Cerebellar nuclear complex (tissue), 1 donor: ENCODE measurements around the gene FAM118B.

Experiments
- DNase-seq, 2 experiments: peaks; one replicate each; lab custom pipeline; 2025; lab: John Stamatoyannopoulos, UW

The FAM118B gene

GRCh38 chr11:126186708-126187529, 24.7 kb upstream of the FAM118B start:
- DNase-seq, result peak; percentile 37 to 63

GRCh38 chr11:126188332-126189108, 23.1 kb upstream of the FAM118B start:
- no peak for DNase-seq

- DNase-seq, result no peak
These were observed 22.3 kb upstream of the FAM118B start for GRCh38 chr11:126189109-126189929.

- DNase-seq, result no peak
These were observed 20.8 kb upstream of the FAM118B start for GRCh38 chr11:126190792-126191191.

- no peak for DNase-seq
These were observed 20.1 kb upstream of the FAM118B start for GRCh38 chr11:126191379-126192073.

GRCh38 chr11:126192361-126192760, 19.2 kb upstream of the FAM118B start:
- DNase-seq, result no peak

- no peak for DNase-seq
These were observed 18.5 kb upstream of the FAM118B start for GRCh38 chr11:126193038-126193478.

- peak in 1 of 2 experiments; percentile 30 for DNase-seq
These were observed 17.4 kb upstream of the FAM118B start for GRCh38 chr11:126194121-126194543.

GRCh38 chr11:126195119-126195518, 16.5 kb upstream of the FAM118B start:
- DNase-seq, result no peak

- DNase-seq, result no peak
These were observed 14.2 kb upstream of the FAM118B start for GRCh38 chr11:126197277-126197939.

- no peak for DNase-seq
These were observed 12.9 kb upstream of the FAM118B start for GRCh38 chr11:126198648-126199047.

GRCh38 chr11:126202646-126203359, 8.8 kb upstream of the FAM118B start:
- DNase-seq, result no peak

GRCh38 chr11:126205359-126205758, 6.2 kb upstream of the FAM118B start:
- DNase-seq, result no peak

GRCh38 chr11:126207896-126208295, 3.7 kb upstream of the FAM118B start:
- no peak for DNase-seq

GRCh38 chr11:126210871-126211235, 729 bp upstream of the FAM118B start:
- DNase-seq, result no peak

GRCh38 chr11:126212089-126212660, 593 bp downstream of the FAM118B start:
- DNase-seq, result no peak

- DNase-seq, result no peak
These were observed 2.9 kb downstream of the FAM118B start for GRCh38 chr11:126214441-126214840.

GRCh38 chr11:126214841-126215240, 3.3 kb downstream of the FAM118B start:
- DNase-seq, result no peak

GRCh38 chr11:126216526-126217305, 5.1 kb downstream of the FAM118B start:
- DNase-seq, result no peak
